Renal cortical epithelial cell (primary cell): Measurements from ENCODE around the gene FILIP1. TPM values are rescaled to one million over a fixed set of nuclear protein-coding genes. Genes with fewer than 3 reads are reported as not detected.
"Not testable (repeated sequence)": the region's sequence is repeated elsewhere in the genome, so short reads cannot be mapped to it uniquely, and the experiment has no call there.

Source experiments
- DNase-seq: peaks from one replicate; pipeline ENCODE4 v3.0.0-alpha.2; 2011; ENCODE audit warnings: low read depth
- total RNA-seq: library from RNA; depleted of rRNA; stranded (reverse); fragments of >200 nt; gene quantifications from 2 replicates; pipeline ENCODE4 v1.2.3, GENCODE V29; 2014

Gene FILIP1
- total RNA-seq, 1 donor from 2014 or later = 1.5 TPM

- DNase-seq = no peak
Observed at GRCh38 chr6:75421316-75422023, 72.1 kb downstream of the FILIP1 start.

GRCh38 chr6:75419980-75420379 is 73.6 kb downstream of the FILIP1 start:
- DNase-seq = no peak

- no peak for DNase-seq
Observed at GRCh38 chr6:75419416-75419815, 74.2 kb downstream of the FILIP1 start.

- DNase-seq = peak; percentile 100
Observed at GRCh38 chr6:75418233-75418632, 75.4 kb downstream of the FILIP1 start.

GRCh38 chr6:75416443-75416842 is 77.2 kb downstream of the FILIP1 start:
- DNase-seq = no peak

- no peak for DNase-seq
Observed at GRCh38 chr6:75415804-75416203, 77.8 kb downstream of the FILIP1 start.

GRCh38 chr6:75414445-75415021 is 79.1 kb downstream of the FILIP1 start:
- no peak for DNase-seq

- peak; percentile 66 for DNase-seq
Observed at GRCh38 chr6:75412969-75413662, 80.5 kb downstream of the FILIP1 start.

GRCh38 chr6:75410564-75410963 is 83.0 kb downstream of the FILIP1 start:
- not testable (repeated sequence) for DNase-seq

GRCh38 chr6:75409928-75410327 is 83.7 kb downstream of the FILIP1 start:
- peak; percentile 95 for DNase-seq

GRCh38 chr6:75409286-75409685 is 84.3 kb downstream of the FILIP1 start:
- DNase-seq = peak; percentile 90

GRCh38 chr6:75403563-75404080 is 90.0 kb downstream of the FILIP1 start:
- no peak for DNase-seq

GRCh38 chr6:75402296-75402695 is 91.3 kb downstream of the FILIP1 start:
- DNase-seq = peak; percentile 87

- DNase-seq = peak; percentile 38
Observed at GRCh38 chr6:75397656-75398465, 95.7 kb downstream of the FILIP1 start.

- no peak for DNase-seq
Observed at GRCh38 chr6:75397171-75397570, 96.4 kb downstream of the FILIP1 start.

GRCh38 chr6:75396005-75396800 is 97.4 kb downstream of the FILIP1 start:
- peak; percentile 40 for DNase-seq

GRCh38 chr6:75393806-75394205 is 99.8 kb downstream of the FILIP1 start:
- DNase-seq = no peak

- no peak for DNase-seq
Observed at GRCh38 chr6:75391276-75391675, 102.3 kb downstream of the FILIP1 start.

- DNase-seq = no peak
Observed at GRCh38 chr6:75386050-75386770, 107.4 kb downstream of the FILIP1 start.

GRCh38 chr6:75384116-75384515 is 109.5 kb downstream of the FILIP1 start:
- no peak for DNase-seq

GRCh38 chr6:75382634-75382900 is 111.0 kb downstream of the FILIP1 start:
- DNase-seq = peak; percentile 60
